ENCODE data around the gene ZNRD2.

GRCh38 chr11:65559535-65559934 lies 10.7 kb upstream of the ZNRD2 start:
- TF ChIP-seq CTCF (IDR thresholded peaks at IDR 0.05; ENCODE audit: insufficient read depth, low read length, poor library complexity, severe bottlenecking): no peak
- no peak for TF ChIP-seq EZH2phosphoT487 (conservative IDR thresholded peaks at IDR 0.05; ENCODE audit: low read length)
